Stomach smooth muscle (tissue), 2 donors: Measurements from ENCODE around the gene TOX2.

Source experiments
- H3K27ac ChIP-seq: one replicate; pipeline ENCODE4 v1.7.0; 2013; ENCODE audit warnings: mild to moderate bottlenecking, low read length, inconsistent platforms
- H3K27me3 ChIP-seq, 2 donors: one replicate each; pipeline ENCODE4 v1.7.0; 2013; ENCODE audit warnings: low read length in 2 of 2; ENCODE audit not compliant: insufficient read depth in 2 of 2, control insufficient read depth in 1 of 2
- H3K36me3 ChIP-seq, 2 donors: one replicate each; pipeline ENCODE4 v1.7.0; 2013; ENCODE audit warnings: low read length in 2 of 2; ENCODE audit not compliant: control insufficient read depth in 2 of 2, insufficient read depth in 2 of 2
- H3K4me1 ChIP-seq: one replicate; pipeline ENCODE4 v1.7.0; 2013; ENCODE audit warnings: low read length; ENCODE audit not compliant: control insufficient read depth, insufficient read depth
- H3K4me3 ChIP-seq, 2 donors: one replicate each; pipeline ENCODE4 v1.7.0; 2013; ENCODE audit warnings: low read length in 2 of 2
- H3K9ac ChIP-seq, 2 donors: one replicate each; pipeline ENCODE4 v1.7.0; 2013; ENCODE audit warnings: low read length in 2 of 2, mild to moderate bottlenecking in 1 of 2
- H3K9me3 ChIP-seq, 2 donors: one replicate each; pipeline ENCODE4 v1.7.0; 2013; ENCODE audit warnings: low read length in 2 of 2; ENCODE audit not compliant: control insufficient read depth in 2 of 2
- donor health status: healthy.
- donor health status: Pancreatic carcinoma.

Gene TOX2

GRCh38 chr20:43925801-43926200 is 11.1 kb downstream of the TOX2 start:
- Histone ChIP-seq H3K36me3 (no peaks in the 10 kb centered on the region), H3K9me3 (no peaks in the 10 kb centered on the region), H3K27ac (no peak overlapping the region), H3K4me1 (no peaks in the 10 kb centered on the region), H3K9ac (no peak overlapping the region), H3K4me3 (no peak overlapping the region), H3K27me3 (peaks cover 0 to 4% of the 10 kb centered on the region in 2 donors)

GRCh38 chr20:43926287-43927050 is 11.8 kb downstream of the TOX2 start:
- Histone ChIP-seq H3K4me3 (no peak overlapping the region), H3K9me3 (no peaks in the 10 kb centered on the region), H3K36me3 (no peaks in the 10 kb centered on the region), H3K4me1 (no peaks in the 10 kb centered on the region), H3K9ac (no peak overlapping the region), H3K27me3 (peaks cover 0 to 4% of the 10 kb centered on the region in 2 donors), H3K27ac (no peak overlapping the region)

GRCh38 chr20:43931976-43932375 is 17.3 kb downstream of the TOX2 start:
- no peak overlapping the region for H3K27ac ChIP-seq
- H3K36me3 ChIP-seq = no peaks in the 10 kb centered on the region
- peaks cover 3 to 5% of the 10 kb centered on the region in 2 donors for H3K27me3 ChIP-seq
- no peak overlapping the region for H3K9ac ChIP-seq
- no peak overlapping the region for H3K4me3 ChIP-seq
- H3K9me3 ChIP-seq = no peaks in the 10 kb centered on the region
- no peaks in the 10 kb centered on the region for H3K4me1 ChIP-seq

GRCh38 chr20:43934833-43935232 is 20.2 kb downstream of the TOX2 start:
- Histone ChIP-seq H3K4me3 (no peak overlapping the region), H3K36me3 (no peaks in the 10 kb centered on the region), H3K27me3 (peaks cover 3 to 5% of the 10 kb centered on the region in 2 donors), H3K4me1 (peaks cover 19% of the 10 kb centered on the region), H3K27ac (no peak overlapping the region), H3K9me3 (no peaks in the 10 kb centered on the region), H3K9ac (no peak overlapping the region)

DNA sequence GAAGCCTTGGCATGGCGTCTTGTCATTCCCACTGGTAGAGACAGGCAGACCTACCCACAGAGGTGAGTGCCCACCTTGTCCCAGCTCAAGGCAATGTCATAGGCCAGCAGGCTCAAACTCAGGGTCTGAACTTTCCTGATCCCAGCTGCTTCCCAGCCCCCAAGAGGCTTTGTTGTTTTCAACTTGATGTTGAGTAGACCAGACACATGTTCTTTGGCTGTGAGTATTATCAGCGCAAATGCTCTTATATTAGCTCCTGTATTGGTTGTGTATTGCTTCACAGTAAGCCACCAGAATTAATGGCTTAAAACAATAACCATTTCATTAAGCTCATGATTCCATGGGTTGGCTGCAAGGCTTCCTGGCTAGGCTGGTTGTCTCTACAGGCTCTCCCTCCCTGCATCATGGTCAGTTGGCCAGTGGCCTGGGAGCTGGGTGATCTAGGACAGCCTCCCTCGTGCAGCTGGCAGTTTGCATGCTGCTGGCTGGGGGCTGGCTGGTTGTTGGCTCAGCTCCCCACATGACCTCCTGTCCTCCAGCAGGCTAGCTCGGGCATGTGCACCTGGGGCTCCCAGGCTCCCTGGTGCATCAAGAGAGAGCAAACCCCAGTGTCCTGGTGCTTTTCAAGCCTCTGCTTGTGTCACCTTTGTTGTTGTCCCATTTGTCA is 21.6 kb downstream of the TOX2 start:
- Histone ChIP-seq H3K27ac (no peak overlapping the region), H3K36me3 (no peaks in the 10 kb centered on the region), H3K9me3 (no peaks in the 10 kb centered on the region), H3K4me3 (no peak overlapping the region), H3K27me3 (peaks cover 3 to 5% of the 10 kb centered on the region in 2 donors), H3K4me1 (peaks cover 20% of the 10 kb centered on the region), H3K9ac (no peak overlapping the region)

DNA sequence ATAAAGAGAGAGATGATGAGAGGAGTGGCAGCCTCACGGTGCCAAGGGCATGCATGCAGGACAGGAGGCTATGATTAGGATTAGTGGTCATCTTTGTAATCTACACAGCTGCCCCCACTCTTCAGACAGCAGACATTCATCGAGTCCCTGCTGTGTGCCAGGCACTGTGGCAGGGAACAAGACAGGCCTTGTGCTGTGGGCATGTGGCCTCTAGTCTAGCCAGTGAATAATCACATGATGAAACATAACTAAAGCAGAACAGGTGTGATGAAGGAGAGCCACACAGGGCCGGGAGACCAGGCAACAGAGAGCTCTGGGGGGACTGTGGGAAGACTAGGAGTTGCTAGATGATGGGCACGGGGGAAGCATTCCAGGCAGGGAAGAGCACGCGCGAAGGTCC is 22.2 kb downstream of the TOX2 start:
- H3K9ac ChIP-seq = no peak overlapping the region
- no peak overlapping the region for H3K4me3 ChIP-seq
- H3K9me3 ChIP-seq = no peaks in the 10 kb centered on the region
- no peak overlapping the region for H3K27ac ChIP-seq
- no peaks in the 10 kb centered on the region for H3K36me3 ChIP-seq
- peaks cover 0 to 5% of the 10 kb centered on the region in 2 donors for H3K27me3 ChIP-seq
- H3K4me1 ChIP-seq = peaks cover 20% of the 10 kb centered on the region

GRCh38 chr20:43937591-43937990 is 22.9 kb downstream of the TOX2 start:
- peaks cover 0 to 5% of the 10 kb centered on the region in 2 donors for H3K27me3 ChIP-seq
- no peak overlapping the region for H3K27ac ChIP-seq
- peaks cover 20% of the 10 kb centered on the region for H3K4me1 ChIP-seq
- no peak overlapping the region for H3K4me3 ChIP-seq
- no peaks in the 10 kb centered on the region for H3K36me3 ChIP-seq
- H3K9me3 ChIP-seq = no peaks in the 10 kb centered on the region
- no peak overlapping the region for H3K9ac ChIP-seq

GRCh38 chr20:43938017-43938655 is 23.5 kb downstream of the TOX2 start:
- Histone ChIP-seq H3K27me3 (peaks cover 0 to 5% of the 10 kb centered on the region in 2 donors), H3K9me3 (no peaks in the 10 kb centered on the region), H3K4me1 (peaks cover 20% of the 10 kb centered on the region), H3K27ac (no peak overlapping the region), H3K9ac (no peak overlapping the region), H3K4me3 (no peak overlapping the region), H3K36me3 (no peaks in the 10 kb centered on the region)

GRCh38 chr20:43938932-43939761 is 24.5 kb downstream of the TOX2 start:
- no peaks in the 10 kb centered on the region for H3K9me3 ChIP-seq
- peaks cover 0 to 3% of the 10 kb centered on the region in 2 donors for H3K27me3 ChIP-seq
- H3K27ac ChIP-seq = no peak overlapping the region
- H3K4me3 ChIP-seq = no peak overlapping the region
- H3K36me3 ChIP-seq = no peaks in the 10 kb centered on the region
- peaks cover 20% of the 10 kb centered on the region for H3K4me1 ChIP-seq
- no peak overlapping the region for H3K9ac ChIP-seq

DNA sequence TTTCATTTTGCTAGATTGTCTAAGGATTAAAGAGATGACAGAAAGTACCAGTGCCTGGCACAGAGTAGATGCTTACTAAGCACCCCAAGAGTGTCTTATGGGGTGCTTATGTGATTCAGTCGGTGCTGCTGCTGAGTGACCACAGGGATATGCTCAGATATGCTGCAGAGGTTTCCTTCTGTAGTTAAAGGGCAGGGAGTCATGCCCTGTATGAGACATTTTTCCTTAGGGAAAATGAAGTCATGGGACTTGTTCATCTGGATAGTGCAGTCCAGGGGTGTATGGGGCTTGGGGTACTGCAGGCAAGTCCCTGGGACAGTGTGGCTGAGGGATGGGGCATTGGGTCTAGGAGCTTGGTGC is 25.1 kb downstream of the TOX2 start:
- Histone ChIP-seq H3K9ac (no peak overlapping the region), H3K36me3 (no peaks in the 10 kb centered on the region)

More for the DNA sequence above, 25.1 kb downstream of the TOX2 start:
- no peak overlapping the region for H3K27ac ChIP-seq
- no peaks in the 10 kb centered on the region for H3K9me3 ChIP-seq
- peaks cover 20% of the 10 kb centered on the region for H3K4me1 ChIP-seq
- no peaks in the 10 kb centered on the region for H3K27me3 ChIP-seq
- H3K4me3 ChIP-seq = no peak overlapping the region
